CD14-positive monocyte (primary cell): Measurements from ENCODE around the gene EYA4. TPM values are rescaled to one million over a fixed set of nuclear protein-coding genes. Genes with fewer than 3 reads are reported as not detected.

Experiments
- DNase-seq, 3 donors: peaks; one replicate each; pipeline ENCODE4 v3.0.0-alpha.2; 2011 to 2022
- H2AFZ ChIP-seq: 2 replicates; pipeline ENCODE4 v1.6.0; 2012; ENCODE audit warnings: mild to moderate bottlenecking, low read depth, low read length, inconsistent platforms; ENCODE audit not compliant: insufficient read depth, poor library complexity, severe bottlenecking
- H3K27ac ChIP-seq, 2 donors: 1 replicate in 1 of 2; 2 replicates in 1 of 2; pipeline ENCODE4 v1.5.1; 2012 to 2013; ENCODE audit warnings: low read length in 2 of 2, control low read depth in 1 of 2, inconsistent platforms in 1 of 2, low read depth in 1 of 2, mild to moderate bottlenecking in 1 of 2
- H3K27me3 ChIP-seq, 2 donors: one replicate each; pipeline versions ENCODE4 v1.6.0 to v1.6.1; 2011 to 2013; ENCODE audit warnings: low read length in 2 of 2; ENCODE audit not compliant: control insufficient read depth in 2 of 2, insufficient read depth in 2 of 2
- H3K36me3 ChIP-seq, 2 donors: replicated peaks in 1 of 2; 1 replicate in 1 of 2; 2 replicates in 1 of 2; pipeline versions ENCODE4 v1.5.1 to v1.6.1; 2012 to 2013; ENCODE audit warnings: low read length in 2 of 2, control low read depth in 1 of 2, inconsistent platforms in 1 of 2, mild to moderate bottlenecking in 1 of 2; ENCODE audit not compliant: insufficient read depth in 2 of 2, control insufficient read depth in 1 of 2
- H3K4me1 ChIP-seq, 2 donors: 1 replicate in 1 of 2; 2 replicates in 1 of 2; pipeline versions ENCODE4 v1.5.1 to v1.6.1; 2012 to 2013; ENCODE audit warnings: low read length in 2 of 2, control low read depth in 1 of 2, inconsistent platforms in 1 of 2, mild to moderate bottlenecking in 1 of 2, moderate library complexity in 1 of 2; ENCODE audit not compliant: insufficient read depth in 2 of 2, control insufficient read depth in 1 of 2
- H3K4me2 ChIP-seq: replicated peaks from 2 replicates; pipeline ENCODE3; 2012; ENCODE audit warnings: low read length, moderate library complexity, mild to moderate bottlenecking; ENCODE audit not compliant: poor library complexity, severe bottlenecking; ENCODE audit errors: extremely low read depth
- H3K4me3 ChIP-seq, 3 experiments: fragments of 200-600 bp in 1 of 3; sonication (generic) in 1 of 3; replicated peaks in 1 of 3; 1 replicate in 2 of 3; 2 replicates in 1 of 3; pipeline ENCODE4 v1.5.1; 2011 to 2013; ENCODE audit warnings: low read length in 3 of 3, mild to moderate bottlenecking in 3 of 3, control low read depth in 2 of 3, low read depth in 2 of 3, inconsistent platforms in 1 of 3, moderate library complexity in 1 of 3
- H3K79me2 ChIP-seq: 2 replicates; pipeline ENCODE4 v1.6.0; 2012; ENCODE audit warnings: mild to moderate bottlenecking, control low read depth, inconsistent platforms, low read length, moderate library complexity; ENCODE audit not compliant: insufficient read depth
- H3K9ac ChIP-seq: 2 replicates; pipeline ENCODE4 v1.6.0; 2017; ENCODE audit warnings: low read length, mild to moderate bottlenecking; ENCODE audit not compliant: insufficient read depth, poor library complexity, severe bottlenecking
- H3K9me3 ChIP-seq, 2 donors: replicated peaks in 1 of 2; 1 replicate in 1 of 2; 2 replicates in 1 of 2; pipeline versions ENCODE4 v1.5.1 to v1.6.1; 2012 to 2013; ENCODE audit warnings: low read length in 2 of 2, control low read depth in 1 of 2; ENCODE audit not compliant: control insufficient read depth in 1 of 2, insufficient read depth in 1 of 2
- H4K20me1 ChIP-seq: 2 replicates; pipeline ENCODE4 v1.6.0; 2012; ENCODE audit warnings: mild to moderate bottlenecking, low read length, control low read depth, moderate library complexity; ENCODE audit not compliant: insufficient read depth
- H3K27ac Mint-ChIP-seq, 7 donors: one replicate each; pipeline ENCODE4 v1.8.0; 2020; ENCODE audit warnings: mild to moderate bottlenecking in 7 of 7, mixed read lengths in 7 of 7, moderate library complexity in 6 of 7, inconsistent platforms in 2 of 7
- H3K27me3 Mint-ChIP-seq, 3 donors: one replicate each; pipeline ENCODE4 v1.8.0; 2021 to 2022; ENCODE audit warnings: low read depth in 3 of 3, mild to moderate bottlenecking in 3 of 3, mixed read lengths in 3 of 3, moderate library complexity in 3 of 3, inconsistent platforms in 1 of 3
- H3K36me3 Mint-ChIP-seq, 2 donors: one replicate each; pipeline ENCODE4 v1.8.0; 2020; ENCODE audit warnings: mixed read lengths in 2 of 2, inconsistent platforms in 1 of 2, mild to moderate bottlenecking in 1 of 2
- H3K4me1 Mint-ChIP-seq: one replicate; pipeline ENCODE4 v1.8.0; 2020; ENCODE audit warnings: mild to moderate bottlenecking, mixed read lengths
- H3K4me3 Mint-ChIP-seq, 2 donors: one replicate each; pipeline ENCODE4 v1.8.0; 2020; ENCODE audit warnings: mild to moderate bottlenecking in 2 of 2, mixed read lengths in 2 of 2, moderate library complexity in 1 of 2
- H3K9me3 Mint-ChIP-seq, 7 donors: one replicate each; pipeline ENCODE4 v1.8.0; 2020 to 2022; ENCODE audit warnings: mixed read lengths in 7 of 7, mild to moderate bottlenecking in 6 of 7, moderate library complexity in 6 of 7, inconsistent platforms in 2 of 7
- WGBS: methylation state at CpG from one replicate; pipeline ENCODE4 v1.1.5; 2013; ENCODE audit warnings: missing lambda C conversion rate; ENCODE audit not compliant: insufficient coverage; 5-methylcytosine and 5-hydroxymethylcytosine counted together
- intact Hi-C, 2 donors: fragments of 100-400 bp; cut with micrococcal nuclease; formaldehyde crosslinking; loops; one replicate each; pipeline versions ENCODE4 v1.15.0 to v1.15.1; 2023
- polyA minus RNA-seq: library from RNA; depleted of rRNA, polyadenylated mRNA; stranded (reverse); fragments of >200 nt; gene quantifications from 2 replicates; pipeline ENCODE4 v1.2.3, GENCODE V29; 2012
- polyA plus RNA-seq, 3 donors: library from polyadenylated mRNA; depleted of rRNA in 1 of 3; unstranded in 2 of 3; stranded (reverse) in 1 of 3; fragments of 300-500 nt in 2 of 3; fragments of >200 nt in 1 of 3; fragmentation: Illumina TruSeq in 2 of 3; gene quantifications; 1 replicate in 2 of 3; 2 replicates in 1 of 3; pipeline ENCODE4 v1.2.3, GENCODE V29; 2012 to 2021
- total RNA-seq, 12 experiments: library from RNA in 1 of 12; stranded (reverse) in 1 of 12; fragments of 120-200 nt in 1 of 12; gene quantifications; one replicate each; pipeline ENCODE4 v1.2.4 and lab custom pipeline; 2013 to 2026; ENCODE audit warnings: mixed read lengths in 6 of 12, inconsistent platforms in 1 of 12
- TF ChIP-seq, protein P1 (sequence below): fragments of 200-600 bp; IDR thresholded peaks from one replicate; pipeline ENCODE4 v1.8.0; 2022; ENCODE audit warnings: antibody characterized with exemption, mild to moderate bottlenecking

Gene EYA4, protein sequence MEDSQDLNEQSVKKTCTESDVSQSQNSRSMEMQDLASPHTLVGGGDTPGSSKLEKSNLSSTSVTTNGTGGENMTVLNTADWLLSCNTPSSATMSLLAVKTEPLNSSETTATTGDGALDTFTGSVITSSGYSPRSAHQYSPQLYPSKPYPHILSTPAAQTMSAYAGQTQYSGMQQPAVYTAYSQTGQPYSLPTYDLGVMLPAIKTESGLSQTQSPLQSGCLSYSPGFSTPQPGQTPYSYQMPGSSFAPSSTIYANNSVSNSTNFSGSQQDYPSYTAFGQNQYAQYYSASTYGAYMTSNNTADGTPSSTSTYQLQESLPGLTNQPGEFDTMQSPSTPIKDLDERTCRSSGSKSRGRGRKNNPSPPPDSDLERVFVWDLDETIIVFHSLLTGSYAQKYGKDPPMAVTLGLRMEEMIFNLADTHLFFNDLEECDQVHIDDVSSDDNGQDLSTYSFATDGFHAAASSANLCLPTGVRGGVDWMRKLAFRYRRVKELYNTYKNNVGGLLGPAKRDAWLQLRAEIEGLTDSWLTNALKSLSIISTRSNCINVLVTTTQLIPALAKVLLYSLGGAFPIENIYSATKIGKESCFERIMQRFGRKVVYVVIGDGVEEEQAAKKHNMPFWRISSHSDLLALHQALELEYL
- 0.08 TPM for total RNA-seq (2013)
- polyA plus RNA-seq (not detected), polyA minus RNA-seq (not detected in 2 replicates), total RNA-seq (lab: John Stamatoyannopoulos, UW) (0 to 4.5 (median 0.23) reads per million in 11 experiments)

DNA sequence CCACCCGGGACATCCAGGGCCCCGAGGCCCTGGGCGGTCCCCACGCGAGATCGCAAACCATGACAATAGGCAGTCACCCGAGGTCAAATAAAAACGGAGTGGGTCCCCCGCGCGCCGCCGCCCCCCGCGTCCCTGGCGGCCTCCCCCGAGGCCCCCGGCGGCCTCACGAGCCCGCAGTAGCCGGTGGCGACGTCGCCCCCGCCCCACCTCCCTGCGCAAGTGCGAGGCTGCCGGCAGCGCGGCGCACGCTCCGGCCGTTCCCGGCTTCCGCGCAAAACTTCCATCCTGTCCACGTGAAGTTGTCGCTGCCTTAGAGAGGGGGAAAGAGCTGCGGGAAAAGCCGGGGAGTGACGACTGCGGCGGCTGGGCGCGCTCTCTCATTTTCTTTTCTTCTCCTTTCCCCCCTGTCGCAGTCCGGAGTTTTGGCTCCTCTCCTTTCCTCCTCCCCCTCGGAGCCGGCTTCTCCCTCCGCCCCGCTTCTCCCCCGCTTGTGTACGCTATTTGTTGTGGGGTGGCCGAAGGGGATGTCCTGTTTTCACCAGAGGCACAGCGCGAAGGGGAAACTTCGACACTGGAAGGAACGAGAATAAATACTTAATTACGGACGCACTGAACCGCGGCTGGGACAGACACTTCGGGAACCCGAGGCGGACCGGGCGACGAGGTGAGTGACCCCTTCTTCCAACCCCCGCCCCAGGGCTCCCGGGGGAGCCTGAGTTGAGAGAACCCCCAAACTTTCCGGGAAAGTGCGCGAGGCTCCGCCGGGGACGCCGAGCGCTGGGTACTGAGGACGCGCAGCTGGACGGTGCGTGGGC, at the start of gene EYA4:
TSS of gene EYA4 (plus strand) at position 272 of the 815 bp plus-strand sequence. CDS start 33,424 bp downstream, outside the sequence.
- no peak within 1 kb of the TSS for H3K27ac ChIP-seq
- no peaks in the 10 kb centered on the region for H3K4me1 Mint-ChIP-seq
- TF ChIP-seq, protein P1, sequence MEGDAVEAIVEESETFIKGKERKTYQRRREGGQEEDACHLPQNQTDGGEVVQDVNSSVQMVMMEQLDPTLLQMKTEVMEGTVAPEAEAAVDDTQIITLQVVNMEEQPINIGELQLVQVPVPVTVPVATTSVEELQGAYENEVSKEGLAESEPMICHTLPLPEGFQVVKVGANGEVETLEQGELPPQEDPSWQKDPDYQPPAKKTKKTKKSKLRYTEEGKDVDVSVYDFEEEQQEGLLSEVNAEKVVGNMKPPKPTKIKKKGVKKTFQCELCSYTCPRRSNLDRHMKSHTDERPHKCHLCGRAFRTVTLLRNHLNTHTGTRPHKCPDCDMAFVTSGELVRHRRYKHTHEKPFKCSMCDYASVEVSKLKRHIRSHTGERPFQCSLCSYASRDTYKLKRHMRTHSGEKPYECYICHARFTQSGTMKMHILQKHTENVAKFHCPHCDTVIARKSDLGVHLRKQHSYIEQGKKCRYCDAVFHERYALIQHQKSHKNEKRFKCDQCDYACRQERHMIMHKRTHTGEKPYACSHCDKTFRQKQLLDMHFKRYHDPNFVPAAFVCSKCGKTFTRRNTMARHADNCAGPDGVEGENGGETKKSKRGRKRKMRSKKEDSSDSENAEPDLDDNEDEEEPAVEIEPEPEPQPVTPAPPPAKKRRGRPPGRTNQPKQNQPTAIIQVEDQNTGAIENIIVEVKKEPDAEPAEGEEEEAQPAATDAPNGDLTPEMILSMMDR, result no peak
- no peak for DNase-seq
- no peak within 1 kb of the TSS for H3K27ac Mint-ChIP-seq
- peaks cover 0 to 7% (median 7%) of the 10 kb centered on the region in 7 donors for H3K9me3 Mint-ChIP-seq
- H3K9me3 ChIP-seq, result peaks cover 0 to 15% of the 10 kb centered on the region in 2 donors
- H3K36me3 Mint-ChIP-seq, result no peaks in the 10 kb centered on the region
- WGBS, result under 1% methylated on average over 68 of the region's 84 CpGs
- no peaks in the 10 kb centered on the region for H4K20me1 ChIP-seq
- no peak within 1 kb of the TSS for H2AFZ ChIP-seq
- no peak within 1 kb of the TSS for H3K4me3 ChIP-seq
- H3K79me2 ChIP-seq, result no peaks in the 10 kb centered on the region
- peaks cover 40 to 78% of the 10 kb centered on the region in 2 donors for H3K27me3 ChIP-seq
- no peaks in the 10 kb centered on the region for H3K4me1 ChIP-seq
- intact Hi-C loops, result no loop called here
- peaks cover 46 to 58% (median 51%) of the 10 kb centered on the region in 3 donors for H3K27me3 Mint-ChIP-seq
- peak within 1 kb of the TSS in 1 of 2 donors; percentile 80 for H3K4me3 Mint-ChIP-seq
- no peak within 1 kb of the TSS for H3K4me2 ChIP-seq
- H3K36me3 ChIP-seq, result no peaks in the 10 kb centered on the region
- no peak within 1 kb of the TSS for H3K9ac ChIP-seq

DNA sequence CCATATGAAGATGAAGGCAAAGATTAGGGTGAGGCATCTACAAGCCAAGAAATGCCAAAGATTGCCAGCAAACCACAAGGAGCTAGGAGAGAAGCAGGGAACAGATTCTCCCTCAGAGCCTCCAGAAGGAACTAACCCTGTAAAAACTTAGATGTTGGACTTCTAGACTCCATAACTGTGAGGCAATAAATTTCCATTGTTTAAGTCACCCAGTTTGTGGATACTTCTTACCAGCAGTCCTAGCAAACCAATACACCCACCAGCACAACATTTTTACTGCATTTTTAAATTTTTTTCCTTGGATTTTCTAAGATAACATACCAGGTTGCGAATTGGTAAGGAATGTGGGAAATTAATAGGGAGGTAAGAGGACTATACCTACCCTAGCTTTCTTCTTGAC, 47.8 kb upstream of the EYA4 start:
- peaks cover 0 to 2% (median 0%) of the 10 kb centered on the region in 7 donors for H3K9me3 Mint-ChIP-seq
- Histone ChIP-seq H3K4me1 (no peaks in the 10 kb centered on the region), H3K36me3 (no peaks in the 10 kb centered on the region), H3K4me2 (no peak overlapping the region), H3K9me3 (no peaks in the 10 kb centered on the region), H3K27ac (no peak overlapping the region), H3K79me2 (no peaks in the 10 kb centered on the region), H3K27me3 (no peaks in the 10 kb centered on the region), H3K9ac (no peak overlapping the region), H3K4me3 (no peak overlapping the region), H4K20me1 (no peaks in the 10 kb centered on the region), H2AFZ (no peak overlapping the region)
- TF ChIP-seq, protein P1, result no peak
- no peak for DNase-seq
- no peak overlapping the region for H3K4me3 Mint-ChIP-seq
- no peaks in the 10 kb centered on the region for H3K4me1 Mint-ChIP-seq
- WGBS, result no CpG with 5 or more reads among the region's 1 CpG
- H3K36me3 Mint-ChIP-seq, result no peaks in the 10 kb centered on the region
- intact Hi-C loops, result no loop called here
- H3K27ac Mint-ChIP-seq, result no peak overlapping the region
- peaks cover 0 to 1% (median 0%) of the 10 kb centered on the region in 3 donors for H3K27me3 Mint-ChIP-seq
